SU-DHL-6 (cell line): ENCODE data around the gene NEAT1.
"Not testable (repeated sequence)": the region's sequence is repeated elsewhere in the genome, so short reads cannot be mapped to it uniquely, and the experiment has no call there.

Experiments used
- H2AFZ ChIP-seq: fragments of 200-600 bp; sonication (generic); 2 replicates; pipeline ENCODE4 v1.6.1; 2014; ENCODE audit warnings: low read depth, mild to moderate bottlenecking, moderate library complexity, mixed read lengths, antibody characterized with exemption, low read length; ENCODE audit not compliant: severe bottlenecking
- H3F3A ChIP-seq: fragments of 200-600 bp; shearing (Covaris generic); 2 replicates; pipeline ENCODE4 v1.6.0; 2016; ENCODE audit warnings: antibody characterized with exemption, mild to moderate bottlenecking; ENCODE audit not compliant: insufficient read depth
- H3K27ac ChIP-seq: fragments of 200-600 bp; sonication (generic); 2 replicates; pipeline ENCODE4 v1.5.1; 2016; ENCODE audit warnings: low read depth, mild to moderate bottlenecking, low read length, moderate library complexity, mixed read lengths
- H3K27me3 ChIP-seq: fragments of 200-600 bp; sonication (generic), shearing (Covaris generic); 2 replicates; pipeline ENCODE4 v1.6.0; 2014; ENCODE audit warnings: mild to moderate bottlenecking, low read length
- H3K36me3 ChIP-seq: fragments of 200-600 bp; sonication (generic); 2 replicates; pipeline ENCODE4 v1.6.1; 2014; ENCODE audit warnings: mild to moderate bottlenecking, low read length, mixed read lengths
- H3K4me2 ChIP-seq: fragments of 300-600, 200-600 bp; shearing (Covaris generic), sonication (generic); 2 replicates; pipeline ENCODE4 v1.6.0; 2014; ENCODE audit warnings: low read length, low read depth, mild to moderate bottlenecking; ENCODE audit not compliant: poor library complexity, severe bottlenecking
- H3K4me3 ChIP-seq: fragments of 200-600 bp; sonication (generic); 2 replicates; pipeline ENCODE4 v1.5.1; 2014; ENCODE audit warnings: antibody characterized with exemption, low read length, mild to moderate bottlenecking, mixed read lengths; ENCODE audit not compliant: insufficient read depth, poor library complexity, severe bottlenecking
- H3K79me2 ChIP-seq: fragments of 200-600 bp; sonication (generic); 2 replicates; pipeline ENCODE4 v1.6.1; 2014; ENCODE audit warnings: mild to moderate bottlenecking, low read length, moderate library complexity; ENCODE audit not compliant: insufficient read depth
- H3K9ac ChIP-seq: fragments of 200-600 bp; sonication (generic); 2 replicates; pipeline ENCODE4 v1.7.0; 2014; ENCODE audit warnings: mild to moderate bottlenecking, low read length
- H3K9me2 ChIP-seq: fragments of 200-600 bp; sonication (generic); replicated peaks from 2 replicates; pipeline ENCODE4 v1.6.1; 2014; ENCODE audit warnings: low read length; ENCODE audit not compliant: insufficient read depth
- H3K9me3 ChIP-seq: fragments of 200-600 bp; sonication (generic); 2 replicates; pipeline ENCODE4 v1.6.1; 2014; ENCODE audit warnings: low read length, mixed read lengths; ENCODE audit not compliant: insufficient read depth
- H4K20me1 ChIP-seq: fragments of 200-600 bp; sonication (generic); 2 replicates; pipeline ENCODE4 v1.6.1; 2014; ENCODE audit warnings: low read depth, mild to moderate bottlenecking, antibody characterized with exemption, low read length, moderate library complexity, mixed read lengths
- CTCF ChIP-seq: fragments of 200-600 bp; sonication (generic); IDR thresholded peaks from one replicate; pipeline ENCODE4 v1.5.1; 2017; ENCODE audit warnings: antibody characterized with exemption, mild to moderate bottlenecking, low read length, moderate library complexity; ENCODE audit not compliant: insufficient read depth, poor library complexity, severe bottlenecking
- EZH2phosphoT487 ChIP-seq: fragments of 200-600 bp; sonication (generic), shearing (Covaris generic); conservative IDR thresholded peaks from 2 replicates; pipeline ENCODE4 v1.6.1; 2018; ENCODE audit warnings: mild to moderate bottlenecking, antibody characterized with exemption, low read length, moderate library complexity, mixed read lengths

The NEAT1 gene

DNA sequence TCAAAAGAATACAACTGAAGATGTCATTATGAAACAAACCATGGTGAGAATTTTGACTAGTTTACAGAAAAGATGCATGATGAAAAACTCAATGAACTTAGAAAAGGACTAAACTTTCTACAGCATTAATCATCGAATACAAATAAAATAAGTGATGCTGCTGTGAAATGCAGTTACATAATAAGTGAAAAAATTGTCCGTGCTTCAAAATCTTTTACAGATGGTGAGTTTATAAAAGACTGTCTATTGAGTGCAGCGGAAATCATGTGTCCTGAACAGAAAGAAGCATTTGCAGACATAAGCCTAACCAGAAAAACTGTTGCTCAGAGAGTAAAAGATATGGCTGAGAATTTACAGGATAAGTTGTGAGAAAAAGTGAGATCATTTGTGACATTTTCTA, 33.8 kb downstream of the NEAT1 start:
- Histone ChIP-seq H3K27me3 (no peaks in the 10 kb centered on the region), H3K4me2 (peak overlapping the region; percentile 92), H3K9me2 (no peaks in the 10 kb centered on the region), H3K9me3 (no peaks in the 10 kb centered on the region), H3K9ac (peak overlapping the region; percentile 95), H2AFZ (no peak overlapping the region), H4K20me1 (no peaks in the 10 kb centered on the region), H3K27ac (peak overlapping the region; percentile 88), H3F3A (peaks cover 32% of the 10 kb centered on the region), H3K4me3 (peak overlapping the region; percentile 96), H3K36me3 (no peaks in the 10 kb centered on the region), H3K79me2 (peaks cover 19% of the 10 kb centered on the region)
- TF ChIP-seq EZH2phosphoT487 (no peak), CTCF (no peak)

- no peak for TF ChIP-seq EZH2phosphoT487
- TF ChIP-seq CTCF = no peak
- H4K20me1 ChIP-seq = no peaks in the 10 kb centered on the region
- H3K4me2 ChIP-seq = no peak overlapping the region
- no peaks in the 10 kb centered on the region for H3K36me3 ChIP-seq
- H3K9ac ChIP-seq = no peak overlapping the region
- H3K4me3 ChIP-seq = no peak overlapping the region
- no peak overlapping the region for H3K27ac ChIP-seq
- H3K79me2 ChIP-seq = peaks cover 19% of the 10 kb centered on the region
- peaks cover 34% of the 10 kb centered on the region for H3F3A ChIP-seq
- no peaks in the 10 kb centered on the region for H3K9me3 ChIP-seq
- H3K9me2 ChIP-seq = no peaks in the 10 kb centered on the region
- no peaks in the 10 kb centered on the region for H3K27me3 ChIP-seq
- H2AFZ ChIP-seq = no peak overlapping the region
These were observed 37.0 kb downstream of the NEAT1 start for GRCh38 chr11:65459552-65459951.

- H3K9me3 ChIP-seq, H3K36me3 ChIP-seq, H3K9me2 ChIP-seq, H3K27me3 ChIP-seq, H3K4me2 ChIP-seq, H3K9ac ChIP-seq, H2AFZ ChIP-seq, H3K4me3 ChIP-seq, H4K20me1 ChIP-seq, H3K79me2 ChIP-seq, H3K27ac ChIP-seq: not testable (repeated sequence)
- H3F3A ChIP-seq = peaks cover 17% of the 10 kb centered on the region; the same call in 1 of the 2 replicates
These were observed 42.9 kb downstream of the NEAT1 start for GRCh38 chr11:65465471-65465870.

DNA sequence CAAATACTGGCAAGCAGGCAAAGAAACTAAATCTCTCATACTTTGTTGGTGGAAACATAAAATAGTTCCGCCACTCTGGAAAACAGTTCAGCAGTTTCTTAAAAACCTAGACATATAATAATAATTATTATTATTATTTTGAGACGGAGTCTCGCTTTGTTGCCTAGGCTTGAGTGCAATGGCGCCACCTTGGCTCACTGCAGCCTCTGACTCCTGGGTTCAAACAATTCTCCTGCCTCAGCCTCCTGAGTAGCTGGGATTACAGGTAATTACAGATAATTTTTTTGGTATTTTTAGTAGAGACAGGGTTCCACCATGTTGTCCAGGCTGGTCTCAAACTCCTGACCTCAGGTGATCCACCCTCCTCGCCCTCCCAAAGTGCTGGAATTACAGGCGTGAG, 44.7 kb downstream of the NEAT1 start:
- not testable (repeated sequence) for H3K36me3 ChIP-seq, H3K9me2 ChIP-seq, H3K4me3 ChIP-seq, H3K9me3 ChIP-seq, H3K4me2 ChIP-seq, H3K79me2 ChIP-seq, H3F3A ChIP-seq, H3K27me3 ChIP-seq, H3K9ac ChIP-seq, H3K27ac ChIP-seq, H2AFZ ChIP-seq, H4K20me1 ChIP-seq
